ENCODE results near the gene GEMIN4. TPM values are rescaled to one million over a fixed set of nuclear protein-coding genes. Genes with fewer than 3 reads are reported as not detected.

Gene GEMIN4
- total RNA-seq, 4 donors from 2014 or later, result 9.9 to 29.0 (median 15.9) TPM

GRCh38 chr17:726271-726919 lies 25.7 kb downstream of the GEMIN4 start:
- WGBS, 2 donors, result 61 to 68% methylated on average over 20 of the region's 20 CpGs
- Histone ChIP-seq H3K9me3 (no peaks in the 10 kb centered on the region), H3K4me3 (no peak overlapping the region), H3K4me1 (peaks cover 0 to 5% (median under 1%) of the 10 kb centered on the region in 4 donors), H3K27ac (no peak overlapping the region), H3K27me3 (no peaks in the 10 kb centered on the region), H3K36me3 (no peaks in the 10 kb centered on the region)
- DNase-seq (ENCODE audit: low spot score in 2 of 2), result no peak
- TF ChIP-seq POLR2A (IDR thresholded peaks at IDR 0.05), result no peak
- TF ChIP-seq CTCF (IDR thresholded peaks at IDR 0.05), result no peak
- no peak for TF ChIP-seq EP300 (IDR thresholded peaks at IDR 0.05)

GRCh38 chr17:725746-726145 lies 26.3 kb downstream of the GEMIN4 start:
- 80 to 83% methylated on average over 12 of the region's 12 CpGs for WGBS, 2 donors
- TF ChIP-seq EP300 (IDR thresholded peaks at IDR 0.05), result no peak
- TF ChIP-seq CTCF (IDR thresholded peaks at IDR 0.05), result no peak
- no peak for TF ChIP-seq POLR2A (IDR thresholded peaks at IDR 0.05)

GRCh38 chr17:725084-725483 lies 27.0 kb downstream of the GEMIN4 start:
- no peaks in the 10 kb centered on the region for H3K9me3 ChIP-seq
- no peaks in the 10 kb centered on the region for H3K27me3 ChIP-seq
- DNase-seq (ENCODE audit: low spot score in 2 of 2), result no peak
- H3K4me1 ChIP-seq, result no peaks in the 10 kb centered on the region
- H3K4me3 ChIP-seq, result no peak overlapping the region
- no peaks in the 10 kb centered on the region for H3K36me3 ChIP-seq
- TF ChIP-seq POLR2A (IDR thresholded peaks at IDR 0.05) (no peak), EP300 (IDR thresholded peaks at IDR 0.05) (no peak), CTCF (IDR thresholded peaks at IDR 0.05) (no peak)
- no peak overlapping the region for H3K27ac ChIP-seq
- 95 to 97% methylated on average over 14 of the region's 14 CpGs for WGBS, 2 donors

More at GRCh38 chr17:725746-726145, 26.3 kb downstream of the GEMIN4 start:
- Histone ChIP-seq H3K27me3 (no peaks in the 10 kb centered on the region), H3K4me1 (no peaks in the 10 kb centered on the region), H3K4me3 (no peak overlapping the region), H3K27ac (no peak overlapping the region), H3K36me3 (no peaks in the 10 kb centered on the region), H3K9me3 (no peaks in the 10 kb centered on the region)
- no peak for DNase-seq (ENCODE audit: low spot score in 2 of 2)

DNA sequence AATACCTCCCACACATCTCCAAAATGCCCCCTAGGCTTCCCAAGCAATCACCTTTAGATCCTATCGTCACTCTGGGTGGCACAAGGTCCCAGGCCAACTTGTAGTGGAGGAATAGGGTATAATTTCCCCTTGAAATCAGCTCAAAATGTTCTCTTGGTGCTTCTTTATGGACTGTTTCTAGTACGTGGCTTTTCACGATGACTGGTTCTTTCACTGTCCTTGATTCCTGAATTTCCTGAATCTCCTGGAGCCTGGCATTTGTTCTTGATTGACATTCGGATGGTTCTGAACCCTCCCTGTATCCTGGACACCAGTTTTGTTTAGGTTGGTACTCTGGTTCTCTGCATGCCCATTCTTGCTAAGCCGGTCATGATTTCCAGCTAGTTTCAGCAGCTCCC lies 30.5 kb downstream of the GEMIN4 start:
- no peak for DNase-seq (ENCODE audit: low spot score in 2 of 2)
- Histone ChIP-seq H3K4me1 (peaks cover 0 to 7% (median 0%) of the 10 kb centered on the region in 4 donors), H3K27me3 (no peaks in the 10 kb centered on the region), H3K9me3 (no peaks in the 10 kb centered on the region), H3K36me3 (no peaks in the 10 kb centered on the region), H3K27ac (no peak overlapping the region), H3K4me3 (no peak overlapping the region)
- 76 to 92% methylated on average over 5 of the region's 5 CpGs for WGBS, 2 donors
- TF ChIP-seq POLR2A (IDR thresholded peaks at IDR 0.05) (no peak), EP300 (IDR thresholded peaks at IDR 0.05) (no peak), CTCF (IDR thresholded peaks at IDR 0.05) (no peak)

GRCh38 chr17:720706-721539 lies 31.1 kb downstream of the GEMIN4 start:
- H3K4me3 ChIP-seq, result no peak overlapping the region
- no peaks in the 10 kb centered on the region for H3K36me3 ChIP-seq
- H3K27ac ChIP-seq, result no peak overlapping the region
- H3K4me1 ChIP-seq, result peaks cover 0 to 13% (median 0%) of the 10 kb centered on the region in 4 donors
- no peak for DNase-seq (ENCODE audit: low spot score in 2 of 2)
- TF ChIP-seq EP300 (IDR thresholded peaks at IDR 0.05) (no peak), POLR2A (IDR thresholded peaks at IDR 0.05) (no peak), CTCF (IDR thresholded peaks at IDR 0.05) (no peak)
- WGBS, 2 donors, result 73 to 81% methylated on average over 13 of the region's 13 CpGs
- H3K9me3 ChIP-seq, result no peaks in the 10 kb centered on the region
- H3K27me3 ChIP-seq, result no peaks in the 10 kb centered on the region
